ENCODE results near the gene DDO. TPM values are rescaled to one million over a fixed set of nuclear protein-coding genes. Genes with fewer than 3 reads are reported as not detected.

Gene DDO
- total RNA-seq, 1 experiment from 2014 or later: 0.53 TPM

Other genes with a start within 250 kb of the DDO start
- 18.6 and 24.6 TPM in 2 replicates for gene WASF1, start 235.9 kb downstream of the DDO start, total RNA-seq (2014; rRNA removed; shearing (Covaris generic))
- gene CDC40, start 235.1 kb downstream of the DDO start, total RNA-seq (2014; rRNA removed; shearing (Covaris generic)): 32.5 and 36.2 TPM in 2 replicates
- 0.58 TPM in 1 of 2 replicates, not detected in the other for gene METTL24, start 57.2 kb downstream of the DDO start, total RNA-seq (2014; rRNA removed; shearing (Covaris generic))
- gene SLC22A16, start 61.0 kb upstream of the DDO start, total RNA-seq (2014; rRNA removed; shearing (Covaris generic)): not detected in 2 replicates

All from SJSA1 (cell line).